Stimulated activated naive B cell treated with anti-CD40 and anti-IgM and Interleukin-4, amounts not matched to agents 10 μg/mL and 1 μg/mL and 100 μg/mL, for 72 hours (primary cell): ENCODE measurements around the gene SRSF11.
"Not testable (repeated sequence)": the region's sequence is repeated elsewhere in the genome, so short reads cannot be mapped to it uniquely, and the experiment has no call there.

Experiments
- ATAC-seq, 2 donors: fragments of 150-1000 bp; cut with Tn5 transposase; replicated peaks; 2 replicates each; pipeline ENCODE4 v1.10.0; 2021; ENCODE audit warnings: moderate library complexity in 1 of 2
- DNase-seq: peaks from one replicate; pipeline ENCODE4 v3.0.0; 2021
- H3K27ac Mint-ChIP-seq: one replicate; pipeline ENCODE4 v1.8.0; 2022; ENCODE audit warnings: mild to moderate bottlenecking, mixed read lengths
- H3K27me3 Mint-ChIP-seq, 2 donors: one replicate each; pipeline ENCODE4 v1.8.0; 2022; ENCODE audit warnings: mixed read lengths in 2 of 2
- H3K36me3 Mint-ChIP-seq, 2 donors: one replicate each; pipeline ENCODE4 v1.8.0; 2022; ENCODE audit warnings: mixed read lengths in 2 of 2, mild to moderate bottlenecking in 1 of 2
- H3K4me1 Mint-ChIP-seq, 2 donors: one replicate each; pipeline ENCODE4 v1.8.0; 2022; ENCODE audit warnings: mixed read lengths in 2 of 2, mild to moderate bottlenecking in 1 of 2
- H3K4me3 Mint-ChIP-seq, 2 donors: one replicate each; pipeline ENCODE4 v1.8.0; 2022; ENCODE audit warnings: mild to moderate bottlenecking in 2 of 2, mixed read lengths in 2 of 2, moderate library complexity in 1 of 2
- H3K9me3 Mint-ChIP-seq, 2 donors: one replicate each; pipeline ENCODE4 v1.8.0; 2022; ENCODE audit warnings: mixed read lengths in 2 of 2, mild to moderate bottlenecking in 1 of 2

SRSF11 gene

DNA sequence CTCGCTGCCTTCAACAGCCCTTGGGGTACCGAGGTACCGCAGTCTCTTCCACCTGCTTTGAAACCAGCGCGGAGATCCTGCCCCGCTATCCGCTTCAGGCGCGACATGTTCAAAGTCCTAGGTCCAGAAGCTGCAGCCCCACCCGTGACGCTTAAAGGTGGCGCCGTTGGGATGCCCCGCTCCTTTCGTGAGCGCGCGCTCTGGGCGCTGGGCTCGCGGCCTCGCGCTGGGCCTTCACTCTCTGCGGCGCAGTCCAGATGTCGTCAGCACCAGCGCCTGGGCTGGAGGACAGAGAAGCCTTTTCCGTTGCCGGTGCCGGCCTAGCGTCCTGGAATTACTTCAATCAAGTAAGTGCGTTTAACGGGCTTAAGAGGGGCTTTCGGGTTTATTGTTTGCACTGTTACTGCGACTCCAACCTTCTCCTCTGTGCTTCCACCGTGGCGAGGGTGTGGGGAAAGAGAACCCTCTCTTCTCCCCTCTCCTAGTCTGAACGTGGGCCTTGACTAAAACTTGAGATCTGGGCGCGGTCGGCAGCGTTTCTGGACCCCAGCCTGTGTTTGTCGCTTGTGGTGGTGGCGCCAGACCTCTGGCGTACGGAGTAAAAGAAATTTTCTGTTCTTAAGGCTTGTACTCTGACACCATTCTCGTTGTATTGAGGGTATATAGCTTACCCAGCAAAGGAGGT lies 15.6 kb upstream of the SRSF11 start, which contains the start of gene LRRC40:
Gene LRRC40, minus strand, starts transcription at position 146 of the 685 bp plus-strand sequence. Its CDS starts 39 bp downstream, at position 107.
- no peaks in the 10 kb centered on the region for H3K27me3 Mint-ChIP-seq
- peaks cover 10 to 17% of the 10 kb centered on the region in 2 donors for H3K36me3 Mint-ChIP-seq
- H3K9me3 Mint-ChIP-seq: no peaks in the 10 kb centered on the region
- peaks cover 28 to 66% of the 10 kb centered on the region in 2 donors for H3K4me1 Mint-ChIP-seq
- H3K4me3 Mint-ChIP-seq: peak within 1 kb of the TSS; percentile 96
- H3K27ac Mint-ChIP-seq: peak within 1 kb of the TSS; percentile 100
- DNase-seq: peak; percentile 97
- peak; percentile 96 for ATAC-seq

DNA sequence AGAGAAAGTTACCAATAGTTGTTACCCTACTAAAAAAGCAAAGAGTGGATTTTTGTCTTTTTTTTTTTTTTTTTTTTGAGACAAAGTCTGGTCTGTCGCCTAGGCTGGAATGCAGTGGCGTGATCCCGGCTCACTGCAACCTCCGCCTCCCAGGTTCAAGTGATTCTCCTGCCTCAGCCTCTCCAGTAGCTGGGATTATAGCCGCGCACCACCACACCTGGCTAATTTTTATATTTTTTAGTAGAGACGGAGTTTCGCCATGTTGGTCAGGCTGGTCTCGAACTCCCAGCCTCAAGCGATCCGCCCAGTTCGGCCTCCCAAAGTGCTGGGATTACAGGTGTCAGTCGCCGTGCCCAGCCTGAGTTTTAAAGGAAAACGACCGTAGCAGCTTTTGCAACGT lies 14.3 kb upstream of the SRSF11 start:
- H3K4me3 Mint-ChIP-seq: peak overlapping the region; percentile 96
- not testable (repeated sequence) for H3K9me3 Mint-ChIP-seq, ATAC-seq, H3K27ac Mint-ChIP-seq, H3K27me3 Mint-ChIP-seq, DNase-seq
- H3K4me1 Mint-ChIP-seq: peaks cover 26 to 59% of the 10 kb centered on the region in 2 donors
- H3K36me3 Mint-ChIP-seq: peaks cover 10 to 15% of the 10 kb centered on the region in 2 donors

DNA sequence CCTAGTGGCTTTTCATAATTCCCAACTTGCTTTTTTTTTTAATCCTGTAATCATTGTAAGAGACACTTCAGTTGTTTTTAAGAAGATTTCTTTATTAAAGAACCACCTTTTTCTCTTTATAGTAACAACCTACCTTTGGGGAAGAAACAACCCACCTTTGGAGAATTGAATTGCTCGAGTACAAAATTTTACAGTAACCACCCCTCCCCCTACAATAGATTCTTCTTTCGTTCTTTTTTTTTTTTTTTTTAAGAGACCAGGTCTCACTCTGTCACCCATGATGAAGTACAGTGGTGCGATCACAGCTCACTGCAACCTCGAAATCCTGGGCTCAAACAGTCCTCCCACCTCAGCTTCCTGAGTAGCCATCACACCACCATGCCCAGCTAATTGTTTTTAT lies 13.7 kb upstream of the SRSF11 start:
- peak overlapping the region; percentile 54 to 96 for H3K4me3 Mint-ChIP-seq
- peaks cover 10 to 15% of the 10 kb centered on the region in 2 donors for H3K36me3 Mint-ChIP-seq
- DNase-seq: no peak
- peaks cover 24 to 52% of the 10 kb centered on the region in 2 donors for H3K4me1 Mint-ChIP-seq
- H3K27me3 Mint-ChIP-seq: no peaks in the 10 kb centered on the region
- H3K9me3 Mint-ChIP-seq: no peaks in the 10 kb centered on the region
- no peak for ATAC-seq
- peak overlapping the region; percentile 86 for H3K27ac Mint-ChIP-seq

DNA sequence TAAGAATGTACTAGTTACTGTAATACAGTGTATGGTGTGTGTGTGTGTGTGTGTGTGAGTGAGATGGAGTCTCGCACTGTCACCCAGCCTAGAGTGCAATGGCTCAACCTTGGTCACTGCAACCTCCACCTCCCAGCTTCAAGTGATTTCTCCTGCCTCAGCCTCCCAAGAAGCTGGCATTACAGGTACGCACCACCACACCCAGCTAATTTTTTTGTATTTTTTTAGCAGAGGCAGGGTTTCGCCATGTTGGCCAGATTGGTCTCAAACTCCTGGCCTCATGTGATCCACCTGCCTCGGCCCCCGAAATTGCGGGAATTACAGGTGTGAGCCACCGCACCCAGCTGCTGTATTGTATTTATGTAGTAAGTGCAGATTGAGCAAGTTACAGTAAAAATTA lies 12.9 kb upstream of the SRSF11 start:
- ATAC-seq: no peak
- H3K4me3 Mint-ChIP-seq: no peak overlapping the region

DNA sequence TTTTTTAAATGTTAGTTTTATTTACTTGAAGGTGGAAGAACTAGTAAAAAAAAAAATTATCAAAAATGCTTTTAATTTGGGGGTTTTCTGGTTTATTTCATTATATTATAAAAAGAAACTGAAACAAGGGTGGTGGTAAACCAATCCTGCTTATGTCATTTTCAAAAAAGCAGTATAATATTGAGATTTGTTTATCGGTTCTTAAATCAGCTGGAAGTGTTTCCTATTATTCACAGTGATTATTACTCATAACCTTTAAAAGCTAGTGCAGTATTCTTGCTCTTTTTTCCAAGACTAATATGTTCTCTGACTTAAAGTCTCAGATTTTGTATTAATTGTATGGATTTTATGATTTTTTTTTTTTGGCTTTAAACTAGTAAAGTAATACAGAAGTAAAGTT lies 10.4 kb upstream of the SRSF11 start:
- Mint-ChIP-seq H3K36me3 (peaks cover 13 to 19% of the 10 kb centered on the region in 2 donors), H3K4me1 (peaks cover 10 to 28% of the 10 kb centered on the region in 2 donors), H3K9me3 (no peaks in the 10 kb centered on the region), H3K4me3 (no peak overlapping the region), H3K27ac (no peak overlapping the region), H3K27me3 (no peaks in the 10 kb centered on the region)
- DNase-seq (no peak), ATAC-seq (no peak)

More for the DNA sequence above, 12.9 kb upstream of the SRSF11 start:
- Mint-ChIP-seq H3K9me3 (no peaks in the 10 kb centered on the region), H3K27ac (no peak overlapping the region), H3K36me3 (peaks cover 10 to 15% of the 10 kb centered on the region in 2 donors), H3K4me1 (peaks cover 20 to 45% of the 10 kb centered on the region in 2 donors), H3K27me3 (no peaks in the 10 kb centered on the region)
- DNase-seq: no peak

DNA sequence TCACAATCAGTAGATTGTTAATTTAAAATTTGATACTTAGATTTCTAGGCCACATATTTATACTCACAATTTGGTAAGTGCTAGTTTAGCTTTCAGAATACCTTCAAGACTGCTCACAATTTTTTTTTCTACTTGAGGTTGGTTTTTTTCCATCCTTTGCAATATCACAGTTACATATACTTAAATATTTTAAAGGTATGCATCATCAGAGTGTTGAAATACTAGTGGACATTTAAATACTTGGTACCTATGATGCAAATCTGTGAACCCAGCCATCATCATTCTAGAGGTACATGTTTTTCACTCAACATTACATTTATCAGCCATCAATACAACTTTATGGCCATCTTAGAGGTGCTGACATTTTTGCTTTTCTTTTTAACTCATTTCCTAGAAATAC lies 9.6 kb upstream of the SRSF11 start:
- no peak overlapping the region for H3K27ac Mint-ChIP-seq
- H3K4me1 Mint-ChIP-seq: peaks cover 9 to 28% of the 10 kb centered on the region in 2 donors
- peaks cover 13 to 19% of the 10 kb centered on the region in 2 donors for H3K36me3 Mint-ChIP-seq
- H3K4me3 Mint-ChIP-seq: no peak overlapping the region
- no peaks in the 10 kb centered on the region for H3K27me3 Mint-ChIP-seq
- no peak for ATAC-seq
- no peak for DNase-seq
- H3K9me3 Mint-ChIP-seq: no peaks in the 10 kb centered on the region

DNA sequence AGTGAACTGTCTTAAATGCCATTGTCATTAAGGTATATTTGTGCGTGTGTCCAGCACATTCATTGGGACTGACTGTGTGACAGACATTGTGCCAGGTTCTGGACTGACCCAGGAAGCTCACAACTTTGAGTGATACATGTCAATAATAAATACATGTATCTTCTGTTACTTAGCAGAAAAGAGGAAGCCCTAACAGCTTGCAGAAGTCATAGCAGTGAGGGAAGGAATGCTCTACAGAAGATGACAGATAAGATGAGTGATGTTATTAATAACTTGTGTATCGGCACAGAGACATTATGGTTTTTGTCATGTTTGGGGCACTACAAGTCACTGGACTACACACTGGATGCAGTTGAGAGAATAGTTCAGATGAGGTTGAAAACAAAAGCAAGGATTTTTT lies 1.2 kb upstream of the SRSF11 start:
- no peaks in the 10 kb centered on the region for H3K27me3 Mint-ChIP-seq
- no peak overlapping the region for H3K27ac Mint-ChIP-seq
- no peak for DNase-seq
- ATAC-seq: no peak
- H3K36me3 Mint-ChIP-seq: peaks cover 20 to 31% of the 10 kb centered on the region in 2 donors
- H3K4me3 Mint-ChIP-seq: peak overlapping the region; percentile 30 to 56
- H3K9me3 Mint-ChIP-seq: no peaks in the 10 kb centered on the region
- peaks cover 16 to 35% of the 10 kb centered on the region in 2 donors for H3K4me1 Mint-ChIP-seq

DNA sequence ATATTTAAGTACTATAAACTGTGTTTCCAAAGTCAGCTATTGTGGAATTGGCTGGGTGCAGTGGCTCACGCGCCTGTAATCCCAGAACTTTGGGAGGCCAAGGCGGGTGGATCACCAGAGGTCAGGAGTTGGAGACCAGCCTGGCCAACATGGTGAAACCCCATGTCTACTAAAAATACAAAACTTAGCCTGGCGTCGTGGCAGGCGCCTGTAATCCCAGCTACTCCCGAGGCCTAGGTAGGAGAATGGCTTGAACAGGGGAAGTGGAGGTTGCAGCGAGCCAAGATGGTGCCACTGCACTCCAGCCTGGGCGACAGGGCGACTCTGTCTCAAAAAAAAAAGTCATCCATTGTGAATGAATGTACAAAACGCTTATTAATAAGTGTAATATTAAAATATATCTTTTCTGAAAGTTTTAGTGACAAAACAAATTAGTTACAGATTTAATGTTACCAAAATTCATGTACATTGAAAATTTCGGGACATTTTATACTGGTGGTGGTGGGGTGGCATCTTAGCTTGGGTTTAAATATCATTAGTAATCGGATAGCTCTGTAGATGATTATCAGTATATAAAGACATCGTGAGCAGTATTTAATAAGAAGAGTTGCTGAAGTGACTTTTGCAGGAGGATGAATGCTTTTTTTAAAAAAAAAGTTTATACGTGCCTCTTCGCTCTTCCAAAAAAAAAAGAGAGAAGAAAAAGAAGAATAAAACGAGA lies 503 bp upstream of the SRSF11 start:
- Mint-ChIP-seq H3K4me3 (peak overlapping the region; percentile 91 to 94), H3K27ac (peak overlapping the region; percentile 98), H3K27me3 (no peaks in the 10 kb centered on the region), H3K36me3 (peaks cover 16 to 27% of the 10 kb centered on the region in 2 donors), H3K9me3 (no peaks in the 10 kb centered on the region), H3K4me1 (peaks cover 16 to 35% of the 10 kb centered on the region in 2 donors)
- ATAC-seq (no peak), DNase-seq (no peak)

DNA sequence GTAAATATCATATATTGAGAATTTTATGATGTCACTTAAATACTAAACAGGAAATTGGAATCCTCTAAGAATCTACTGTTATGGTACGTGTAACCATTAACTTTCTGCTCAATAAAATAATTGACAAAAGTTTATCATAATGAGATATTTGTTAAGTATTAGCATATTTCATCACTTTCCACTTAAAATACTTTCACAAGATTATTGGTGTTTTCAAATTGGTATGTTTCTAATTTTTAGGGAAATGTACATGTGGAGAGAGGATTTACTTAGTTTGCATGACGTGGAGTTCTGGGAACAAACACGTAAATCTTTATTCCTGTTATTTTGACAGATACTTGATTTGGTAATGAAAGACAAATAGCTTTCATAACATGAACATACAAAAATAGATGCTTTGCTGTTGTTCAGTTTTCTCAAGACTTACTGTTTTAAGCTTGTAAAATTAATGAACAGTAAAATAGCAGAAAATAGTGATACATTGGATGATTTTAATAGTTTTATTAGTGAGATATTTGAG lies 1.6 kb downstream of the SRSF11 start:
- Mint-ChIP-seq H3K27me3 (no peaks in the 10 kb centered on the region), H3K36me3 (peaks cover 12 to 22% of the 10 kb centered on the region in 2 donors), H3K9me3 (no peaks in the 10 kb centered on the region), H3K4me3 (no peak overlapping the region), H3K27ac (no peak overlapping the region), H3K4me1 (peaks cover 16 to 46% of the 10 kb centered on the region in 2 donors)
- DNase-seq (no peak), ATAC-seq (no peak)

DNA sequence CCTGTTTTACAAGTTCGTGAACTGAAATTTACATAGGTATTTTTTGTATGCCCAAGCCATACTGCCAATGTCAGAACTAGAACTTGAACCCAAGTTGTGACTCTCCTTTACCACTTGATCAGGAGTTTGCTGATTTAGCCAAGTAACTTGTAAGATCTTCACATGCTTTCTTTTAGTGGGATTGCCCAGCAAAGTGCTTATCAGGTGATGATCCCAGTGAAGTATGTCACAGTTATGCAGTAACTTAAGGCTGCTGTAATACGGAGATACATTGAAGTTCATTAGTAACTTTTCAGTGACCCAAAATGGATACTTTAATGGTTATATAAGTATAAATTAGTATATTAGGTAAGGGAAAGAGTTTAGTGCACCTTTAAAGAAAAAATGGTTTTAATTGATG lies 3.8 kb downstream of the SRSF11 start:
- ATAC-seq: no peak

DNA sequence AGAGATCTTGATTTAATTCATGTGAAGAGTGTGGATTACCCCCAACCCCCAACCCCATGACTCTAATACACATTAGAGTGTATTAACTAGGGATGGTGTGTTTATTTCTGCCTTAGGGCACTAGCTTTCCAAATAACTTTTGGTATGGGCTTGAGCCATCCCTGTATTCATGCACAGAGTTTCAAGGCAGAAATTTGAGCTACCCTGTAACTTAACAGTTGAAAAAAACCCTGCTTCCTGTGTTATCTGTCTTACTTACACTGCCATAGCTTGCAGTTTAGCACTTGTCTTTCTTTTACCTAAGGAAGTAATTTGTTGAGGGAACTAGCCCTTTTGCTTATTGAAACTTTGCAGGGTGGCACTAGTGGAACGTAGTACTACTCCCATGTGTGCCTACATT lies 6.3 kb downstream of the SRSF11 start:
- ATAC-seq (no peak), DNase-seq (no peak)
- Mint-ChIP-seq H3K27ac (no peak overlapping the region), H3K9me3 (no peaks in the 10 kb centered on the region), H3K36me3 (peaks cover 13 to 21% of the 10 kb centered on the region in 2 donors), H3K4me3 (no peak overlapping the region), H3K4me1 (peaks cover 11 to 34% of the 10 kb centered on the region in 2 donors), H3K27me3 (no peaks in the 10 kb centered on the region)

More for the DNA sequence above, 3.8 kb downstream of the SRSF11 start:
- no peaks in the 10 kb centered on the region for H3K27me3 Mint-ChIP-seq
- H3K4me3 Mint-ChIP-seq: no peak overlapping the region
- H3K4me1 Mint-ChIP-seq: peaks cover 13 to 44% of the 10 kb centered on the region in 2 donors
- no peaks in the 10 kb centered on the region for H3K9me3 Mint-ChIP-seq
- H3K36me3 Mint-ChIP-seq: peaks cover 14 to 27% of the 10 kb centered on the region in 2 donors
- DNase-seq: no peak
- no peak overlapping the region for H3K27ac Mint-ChIP-seq

DNA sequence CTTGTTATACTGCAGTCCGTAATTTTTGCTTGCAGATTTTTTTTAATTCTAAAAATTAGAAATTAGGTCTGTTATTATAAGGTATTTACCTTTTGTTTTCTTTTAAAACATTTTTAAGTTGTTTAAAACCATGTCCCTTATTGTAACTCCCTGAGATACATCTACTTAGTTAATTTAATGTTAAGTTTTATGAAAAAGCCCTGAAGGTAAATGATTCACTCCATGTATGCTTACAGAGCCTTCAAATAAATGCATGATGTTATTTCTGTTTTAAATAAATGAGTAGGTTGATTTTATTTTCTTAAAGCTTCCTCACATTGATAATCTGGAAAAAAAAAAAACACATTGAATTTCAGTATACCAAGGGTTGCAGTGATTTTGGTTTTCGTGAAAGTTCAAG lies 7.5 kb downstream of the SRSF11 start:
- H3K27ac Mint-ChIP-seq: no peak overlapping the region
- H3K4me3 Mint-ChIP-seq: no peak overlapping the region
- peaks cover 6 to 31% of the 10 kb centered on the region in 2 donors for H3K4me1 Mint-ChIP-seq
- H3K27me3 Mint-ChIP-seq: no peaks in the 10 kb centered on the region
- DNase-seq (no peak), ATAC-seq (no peak)
- peaks cover 23 to 31% of the 10 kb centered on the region in 2 donors for H3K36me3 Mint-ChIP-seq
- H3K9me3 Mint-ChIP-seq: no peaks in the 10 kb centered on the region

DNA sequence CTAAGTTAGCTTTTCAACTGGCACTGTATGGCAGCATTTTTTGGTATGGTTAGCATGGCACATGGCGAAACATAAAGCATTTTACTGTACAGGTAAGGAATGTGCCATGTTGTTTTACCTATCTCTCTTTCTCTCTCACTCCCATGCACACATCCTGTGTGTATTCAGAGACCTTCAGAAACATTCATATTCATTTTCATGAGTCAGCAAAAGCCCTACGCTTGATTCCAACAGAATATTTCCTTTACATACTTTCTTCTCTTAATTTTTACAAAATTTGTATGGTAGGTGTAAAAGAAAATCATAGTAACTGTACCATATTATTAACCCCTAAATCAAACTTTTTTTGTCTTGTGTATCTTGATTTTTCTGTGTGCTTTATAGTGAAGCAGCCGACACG lies 10.3 kb downstream of the SRSF11 start:
- no peak overlapping the region for H3K27ac Mint-ChIP-seq
- DNase-seq (no peak), ATAC-seq (no peak)
- peaks cover 25 to 36% of the 10 kb centered on the region in 2 donors for H3K36me3 Mint-ChIP-seq
- H3K4me1 Mint-ChIP-seq: peaks cover 2 to 18% of the 10 kb centered on the region in 2 donors
- no peak overlapping the region for H3K4me3 Mint-ChIP-seq
- H3K27me3 Mint-ChIP-seq: no peaks in the 10 kb centered on the region
- H3K9me3 Mint-ChIP-seq: no peaks in the 10 kb centered on the region

DNA sequence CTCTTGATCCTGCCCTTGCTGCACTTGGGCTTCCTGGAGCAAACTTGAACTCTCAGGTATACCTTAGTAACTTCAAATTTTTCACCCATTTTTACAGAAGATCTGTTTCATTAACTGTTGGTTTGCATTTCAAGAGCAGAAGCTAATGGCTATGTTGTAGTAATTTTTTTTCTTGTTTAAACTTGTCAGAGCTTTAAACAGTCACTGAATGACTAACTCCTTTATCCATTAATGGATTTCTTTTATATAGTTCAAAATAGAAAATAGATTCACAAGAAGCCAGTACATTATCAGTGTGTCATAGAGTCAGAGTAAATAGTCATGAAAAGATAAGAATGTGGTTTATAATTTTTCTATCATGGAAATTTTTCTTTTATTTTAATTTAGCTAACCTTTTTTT lies 13.6 kb downstream of the SRSF11 start:
- ATAC-seq: no peak
- no peak overlapping the region for H3K4me3 Mint-ChIP-seq
- no peak for DNase-seq
- H3K4me1 Mint-ChIP-seq: peaks cover 2 to 6% of the 10 kb centered on the region in 2 donors
- H3K27ac Mint-ChIP-seq: peak overlapping the region; percentile 9
- no peaks in the 10 kb centered on the region for H3K27me3 Mint-ChIP-seq
- peaks cover 27 to 34% of the 10 kb centered on the region in 2 donors for H3K36me3 Mint-ChIP-seq
- no peaks in the 10 kb centered on the region for H3K9me3 Mint-ChIP-seq
